Activated CD4-positive, alpha-beta T cell treated with anti-CD3 and anti-CD28 coated beads for 24 hours (primary cell): ENCODE data around the gene LRRC46.

ENCODE experiments used
- DNase-seq, 2 donors: peaks; one replicate each; pipeline ENCODE4 v3.0.0-alpha.2; 2020; ENCODE audit warnings: low read depth in 2 of 2

Gene LRRC46

DNA sequence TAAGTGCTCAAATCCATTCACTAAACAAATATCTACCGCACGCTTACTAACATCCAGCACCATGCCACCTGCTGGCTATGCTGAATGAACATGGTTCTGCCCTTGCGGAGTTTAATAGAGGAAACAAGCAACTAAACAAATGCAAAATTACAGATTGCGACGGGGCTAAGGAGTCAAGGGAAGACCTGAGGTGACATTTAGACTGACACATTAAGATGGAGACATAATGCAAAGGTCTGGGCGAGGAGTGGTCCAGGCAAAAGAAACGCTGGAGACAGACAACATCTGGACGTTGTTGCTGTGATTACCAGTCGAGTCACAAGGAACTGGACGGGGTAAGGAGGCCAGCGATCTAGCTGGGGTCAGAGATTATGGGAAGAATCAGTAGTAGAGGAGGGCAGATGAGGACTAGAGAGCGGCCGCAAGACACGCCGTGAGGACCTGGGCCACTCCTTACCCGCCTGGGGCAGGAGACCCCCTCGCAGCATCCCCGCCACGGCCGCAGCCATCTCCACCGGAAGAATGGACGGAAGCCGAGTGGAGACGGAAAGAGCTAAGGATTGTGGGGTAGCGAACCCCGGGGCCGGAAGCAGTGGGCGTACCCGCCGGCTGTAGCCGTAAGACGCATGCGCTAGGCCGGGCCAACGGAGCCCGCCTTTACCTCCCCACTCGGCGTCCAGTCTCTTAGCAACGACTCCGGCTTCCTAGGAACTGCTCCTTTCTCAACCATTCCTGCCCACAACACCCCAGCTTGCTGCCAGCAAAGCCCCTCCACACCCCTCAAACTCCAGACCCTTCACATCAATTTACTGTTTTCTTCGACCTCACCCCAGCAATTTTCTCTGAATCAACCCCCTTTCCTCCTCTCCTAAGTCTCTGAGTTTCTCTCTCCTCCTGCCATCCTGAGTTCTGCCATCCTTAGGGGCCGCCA is at the start of gene LRRC46, which contains the start of gene MRPL10:
TSS of gene LRRC46 (plus strand) at position 668 of the 931 bp plus-strand sequence. CDS start 320 bp downstream, outside the sequence.
TSS of gene MRPL10 (minus strand) at position 539 of the 931 bp plus-strand sequence. CDS start at position 509, 30 bp downstream.
- peak; percentile 91 for DNase-seq

DNA sequence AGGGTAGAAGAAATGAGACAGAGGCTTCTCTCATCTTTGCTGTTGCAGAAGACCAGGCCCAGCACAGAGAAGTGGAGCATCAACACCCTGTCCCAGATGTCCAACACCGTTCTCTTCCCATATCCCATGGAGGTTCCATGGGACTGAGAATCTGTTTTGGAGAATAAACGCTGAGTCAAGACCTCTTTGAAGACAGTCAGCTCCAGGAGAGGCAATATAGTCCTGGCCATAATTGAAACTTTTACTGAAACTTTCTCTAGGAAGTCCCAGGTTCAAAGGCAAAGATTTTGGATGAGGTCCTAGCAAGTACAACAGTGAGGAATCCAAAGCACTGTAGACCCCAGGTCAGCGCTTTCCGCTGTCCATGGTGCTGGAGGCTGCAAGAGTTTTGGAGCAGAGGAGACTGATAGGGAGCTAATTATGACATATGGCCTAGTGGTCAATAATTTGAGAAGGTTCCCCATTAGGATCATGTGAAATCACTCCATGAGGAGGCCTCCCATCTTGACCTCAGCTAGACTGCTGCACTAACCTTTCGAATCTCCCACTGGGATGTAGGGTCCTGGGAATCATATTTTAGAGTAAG is 45.8 kb upstream of the LRRC46 start:
- DNase-seq = peak in 1 of 2 donors; percentile 14

- DNase-seq = peak; percentile 46 to 52
These were observed 41.6 kb upstream of the LRRC46 start for GRCh38 chr17:47789611-47790561.

DNA sequence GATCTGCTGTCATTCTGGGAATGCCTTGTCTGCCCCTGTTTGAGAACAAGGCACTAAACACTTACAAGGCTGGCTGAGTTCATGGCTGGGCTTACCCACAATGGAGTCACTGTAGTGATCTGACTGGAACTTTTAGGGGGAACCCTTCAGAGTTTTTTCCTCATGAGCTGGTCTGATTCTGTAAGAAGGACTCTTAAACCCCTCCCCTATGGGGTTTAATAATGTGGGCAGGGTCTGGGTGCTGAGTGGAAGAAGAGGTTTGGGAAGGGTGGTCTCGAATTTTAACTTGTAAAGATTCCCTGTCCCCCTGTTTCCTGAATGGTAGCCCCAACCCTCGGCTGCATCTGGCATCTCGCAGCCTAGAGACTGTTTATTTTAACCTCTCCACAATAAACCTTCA is 40.4 kb upstream of the LRRC46 start:
- DNase-seq = no peak

GRCh38 chr17:47792457-47792856 is 39.0 kb upstream of the LRRC46 start:
- DNase-seq = no peak

DNA sequence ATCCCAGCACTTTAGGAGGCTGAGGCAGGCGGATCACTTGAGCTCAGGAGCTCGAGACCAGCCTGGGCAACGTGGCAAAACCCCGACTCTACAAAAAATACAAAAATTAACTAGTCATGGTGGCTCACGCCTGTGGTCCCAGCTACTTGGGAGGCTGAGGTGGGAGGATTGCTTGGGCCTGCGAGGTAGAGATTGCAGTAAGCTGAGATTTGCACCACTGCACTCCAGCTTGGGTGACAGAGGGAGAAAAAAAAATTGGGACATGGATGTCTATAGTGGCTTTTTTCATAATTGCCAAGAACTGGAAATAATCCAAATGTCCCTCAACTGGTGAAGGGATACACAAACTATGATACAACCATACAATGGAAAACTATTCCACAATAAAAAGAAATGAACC is 38.5 kb upstream of the LRRC46 start:
- DNase-seq = no peak

GRCh38 chr17:47797797-47798196 is 33.7 kb upstream of the LRRC46 start:
- DNase-seq = no peak

DNA sequence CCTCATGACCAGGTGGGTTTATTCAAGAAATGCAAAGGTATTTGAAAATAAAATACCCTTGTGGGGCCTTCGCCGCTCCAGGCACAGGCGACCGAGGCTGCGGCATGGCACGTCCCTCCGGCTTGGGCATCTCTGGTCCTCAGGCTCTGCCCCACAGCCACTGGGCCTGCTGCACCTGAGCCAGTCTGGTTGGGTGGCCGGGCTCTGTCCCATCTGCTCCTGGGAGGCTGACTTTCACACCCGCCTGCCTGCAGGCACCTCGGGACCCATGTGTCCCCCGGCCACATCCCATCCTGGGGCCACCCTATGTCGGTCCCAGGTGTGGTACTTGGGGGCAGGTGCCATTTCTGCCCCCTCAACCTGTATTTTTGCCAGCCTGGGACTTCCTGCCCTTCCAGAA is 30.8 kb upstream of the LRRC46 start:
- no peak for DNase-seq

GRCh38 chr17:47801176-47801765 is 30.2 kb upstream of the LRRC46 start:
- no peak for DNase-seq

DNA sequence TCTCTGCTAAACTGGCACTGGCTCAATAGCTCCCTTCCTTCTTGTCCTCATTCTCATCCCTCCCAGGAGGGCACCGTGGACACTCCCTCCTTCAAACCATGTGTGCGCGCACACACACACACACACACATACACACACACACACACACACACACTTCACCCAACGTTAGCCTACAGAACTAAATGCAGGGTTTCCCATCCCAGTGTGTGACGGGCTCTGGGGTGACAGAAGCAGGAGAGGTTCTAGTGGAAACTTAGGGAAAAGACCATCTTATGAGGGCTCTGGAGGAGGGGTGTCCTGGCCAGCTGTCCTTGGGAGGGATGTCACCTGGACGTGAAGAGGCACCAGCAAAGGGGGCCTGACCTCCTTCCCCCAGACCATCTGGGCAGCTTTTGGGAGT is 29.6 kb upstream of the LRRC46 start:
- no peak for DNase-seq

- peak; percentile 42 to 52 for DNase-seq
These were observed 29.0 kb upstream of the LRRC46 start for GRCh38 chr17:47802341-47803022.

DNA sequence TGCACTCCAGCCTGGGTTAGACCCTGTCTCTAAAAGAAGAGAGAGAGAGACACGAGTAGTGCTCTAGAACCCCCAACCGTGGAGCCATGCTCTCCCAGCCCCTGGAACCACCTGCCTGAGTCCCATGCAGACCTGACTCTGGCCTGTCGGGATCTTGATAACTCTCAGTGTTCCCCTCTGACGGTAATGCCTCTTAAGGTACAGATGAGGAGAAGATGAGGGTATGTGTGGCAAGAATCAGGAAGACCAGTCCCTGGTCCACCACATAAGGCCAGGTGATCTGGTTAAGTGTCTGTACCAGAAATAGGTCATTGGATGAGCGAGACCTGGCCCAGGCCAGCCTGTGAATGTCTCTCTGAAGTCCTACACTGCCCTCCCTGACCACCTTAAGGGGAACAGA is 28.3 kb upstream of the LRRC46 start:
- DNase-seq = no peak

- DNase-seq = no peak
These were observed 27.7 kb upstream of the LRRC46 start for GRCh38 chr17:47803751-47804150.

- DNase-seq = no peak
These were observed 27.0 kb upstream of the LRRC46 start for GRCh38 chr17:47804461-47804860.

DNA sequence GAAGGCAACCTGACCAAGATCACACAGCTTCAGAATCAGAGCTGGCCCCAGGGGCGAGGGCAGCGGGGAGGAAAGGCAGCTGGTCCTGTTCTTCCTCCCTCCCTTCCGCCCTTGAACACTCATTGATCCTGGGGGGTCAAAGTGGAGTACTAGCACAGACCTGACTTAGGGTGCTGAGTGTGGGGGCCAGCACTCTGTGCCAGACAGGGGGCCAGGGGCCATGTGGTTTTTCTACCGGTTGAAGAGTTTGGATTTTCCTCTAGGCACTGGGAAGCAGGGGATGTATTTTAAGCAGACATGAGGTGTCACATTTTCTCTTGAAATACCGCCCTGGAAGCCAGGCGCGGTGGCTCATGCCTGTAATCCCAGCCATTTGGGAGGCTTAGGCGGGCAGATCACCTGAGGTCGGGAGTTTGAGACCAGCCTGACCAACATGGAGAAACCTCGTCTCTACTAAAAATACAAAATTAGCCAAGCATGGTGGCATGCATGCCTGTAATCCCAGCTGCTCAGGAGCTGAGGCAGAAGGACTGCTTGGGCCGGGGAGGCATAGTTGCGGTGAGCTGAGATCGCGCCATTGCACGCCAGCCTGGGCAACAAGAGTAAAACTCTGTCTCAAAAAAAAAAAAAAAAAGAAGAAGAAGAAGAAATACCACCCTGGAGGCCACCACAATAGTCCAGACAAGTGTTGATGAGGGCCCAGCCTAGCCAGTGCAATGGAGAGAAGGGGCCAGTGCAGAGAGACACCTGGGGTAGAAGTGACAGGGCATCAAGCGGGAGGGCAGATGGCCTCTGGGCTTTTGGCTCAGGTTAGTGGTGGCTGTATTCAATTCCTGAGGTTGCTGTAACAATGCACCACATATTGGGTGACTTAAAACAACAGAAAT is 25.2 kb upstream of the LRRC46 start:
- no peak for DNase-seq

DNA sequence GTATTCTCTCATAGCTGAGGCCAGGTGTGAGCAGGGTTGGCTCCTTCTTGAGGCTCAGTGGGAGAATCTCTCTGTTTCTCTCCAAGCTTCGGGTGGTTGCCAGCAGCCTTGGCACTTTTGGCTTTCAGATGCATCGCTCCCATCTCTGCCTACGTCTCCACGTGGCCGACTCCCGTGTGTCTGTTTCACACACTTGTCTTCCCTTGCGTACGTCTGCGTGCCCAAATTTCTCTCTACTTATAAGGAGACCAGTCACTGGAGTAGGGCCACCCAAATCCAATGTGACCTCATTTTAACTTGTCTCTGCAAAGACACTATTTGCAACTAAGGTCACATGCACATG is 24.6 kb upstream of the LRRC46 start:
- no peak for DNase-seq

DNA sequence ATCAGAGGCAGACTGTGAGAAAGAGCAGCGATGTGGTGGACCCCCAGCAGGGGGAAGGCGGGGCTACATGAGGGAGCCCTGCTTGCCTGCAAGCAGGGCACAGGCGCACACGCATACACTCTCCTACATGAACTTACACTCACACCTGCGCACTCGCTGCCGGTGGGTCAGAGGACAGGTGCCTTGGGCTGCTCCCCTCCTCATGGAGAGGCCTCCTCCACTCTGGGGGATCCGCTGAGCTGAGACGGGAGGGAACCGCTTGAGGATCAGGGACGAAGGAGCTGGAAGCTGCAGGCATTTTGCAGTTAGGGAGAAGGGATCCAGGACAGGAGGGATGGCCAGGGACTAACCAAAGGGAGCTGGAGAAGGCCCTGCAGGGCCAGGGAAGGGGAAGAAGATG is 24.0 kb upstream of the LRRC46 start:
- no peak for DNase-seq

GRCh38 chr17:47808036-47808829 is 23.2 kb upstream of the LRRC46 start:
- DNase-seq = no peak

DNA sequence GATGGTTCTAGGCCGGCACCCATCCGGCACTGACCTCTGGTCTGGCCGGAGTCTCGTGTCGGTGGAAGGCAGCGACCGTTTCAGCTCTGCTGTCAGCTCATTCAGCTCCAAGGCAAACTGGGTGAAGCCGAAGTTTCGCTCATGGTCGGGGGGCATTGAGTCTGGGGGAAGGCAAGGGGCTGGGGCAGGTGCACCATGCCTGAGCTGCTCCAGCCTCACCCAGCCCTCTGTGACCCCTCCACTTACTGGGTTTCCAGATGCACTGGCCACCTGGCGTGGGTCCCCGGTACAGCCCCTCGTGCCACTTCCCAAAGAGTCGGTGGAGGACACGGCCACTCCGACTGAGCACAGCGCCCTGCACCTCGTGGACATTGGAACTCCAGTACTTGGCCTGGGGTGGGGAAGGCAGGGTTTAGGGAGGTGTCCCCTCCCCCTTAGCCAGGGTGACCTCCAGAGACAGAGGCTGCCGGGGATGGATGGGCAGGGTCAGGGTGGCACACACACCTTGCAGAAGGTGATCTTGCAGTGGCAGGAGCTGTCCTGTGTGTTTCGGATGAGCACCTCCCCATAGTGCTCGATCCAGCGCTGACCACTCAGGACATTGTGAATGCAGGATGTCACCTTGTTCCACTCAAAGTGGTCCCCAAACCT is 22.5 kb upstream of the LRRC46 start:
- no peak for DNase-seq
